ENCODE results near the gene KCNQ1OT1.

KCNQ1OT1 gene

GRCh38 chr11:2699531-2700414, at the start of gene KCNQ1OT1:
KCNQ1OT1 (minus strand) TSS chr11:2699994.
- TF ChIP-seq POLR2A (IDR thresholded peaks at IDR 0.05; ENCODE audit: low read depth, low read length): peak; percentile 99
- FAIRE-seq: no peak

GRCh38 chr11:2748814-2749554, 49.2 kb upstream of the KCNQ1OT1 start:
- FAIRE-seq (no peak), DNase-seq (ENCODE audit: insufficient read length, low spot score) (no peak)
- TF ChIP-seq POLR2A (IDR thresholded peaks at IDR 0.05; ENCODE audit: low read depth, low read length): no peak

More at GRCh38 chr11:2699531-2700414, at the start of gene KCNQ1OT1:
- peak; percentile 98 for DNase-seq (ENCODE audit: insufficient read length, low spot score)

GRCh38 chr11:2748061-2748813, 48.4 kb upstream of the KCNQ1OT1 start:
- FAIRE-seq: no peak
- TF ChIP-seq POLR2A (IDR thresholded peaks at IDR 0.05; ENCODE audit: low read depth, low read length): no peak
- DNase-seq (ENCODE audit: insufficient read length, low spot score): no peak

- FAIRE-seq (no peak), DNase-seq (ENCODE audit: insufficient read length, low spot score) (no peak)
- no peak for TF ChIP-seq POLR2A (IDR thresholded peaks at IDR 0.05; ENCODE audit: low read depth, low read length)
Measured at GRCh38 chr11:2747248-2748027, 47.6 kb upstream of the KCNQ1OT1 start.

- TF ChIP-seq POLR2A (IDR thresholded peaks at IDR 0.05; ENCODE audit: low read depth, low read length): no peak
- no peak for FAIRE-seq
- DNase-seq (ENCODE audit: insufficient read length, low spot score): no peak
Measured at GRCh38 chr11:2746401-2747247, 46.8 kb upstream of the KCNQ1OT1 start.

- FAIRE-seq (no peak), DNase-seq (ENCODE audit: insufficient read length, low spot score) (no peak)
- no peak for TF ChIP-seq POLR2A (IDR thresholded peaks at IDR 0.05; ENCODE audit: low read depth, low read length)
Measured at GRCh38 chr11:2745511-2745910, 45.7 kb upstream of the KCNQ1OT1 start.

- no peak for DNase-seq (ENCODE audit: insufficient read length, low spot score)
- TF ChIP-seq POLR2A (IDR thresholded peaks at IDR 0.05; ENCODE audit: low read depth, low read length): no peak
Measured at GRCh38 chr11:2744166-2744565, 44.4 kb upstream of the KCNQ1OT1 start.

GRCh38 chr11:2743427-2744110, 43.8 kb upstream of the KCNQ1OT1 start:
- FAIRE-seq: no peak

More at GRCh38 chr11:2744166-2744565, 44.4 kb upstream of the KCNQ1OT1 start:
- FAIRE-seq: no peak

GRCh38 chr11:2742611-2743426, 43.0 kb upstream of the KCNQ1OT1 start:
- FAIRE-seq: no peak
- TF ChIP-seq POLR2A (IDR thresholded peaks at IDR 0.05; ENCODE audit: low read depth, low read length): no peak

More at GRCh38 chr11:2743427-2744110, 43.8 kb upstream of the KCNQ1OT1 start:
- TF ChIP-seq POLR2A (IDR thresholded peaks at IDR 0.05; ENCODE audit: low read depth, low read length): no peak
- no peak for DNase-seq (ENCODE audit: insufficient read length, low spot score)

GRCh38 chr11:2742201-2742600, 42.4 kb upstream of the KCNQ1OT1 start:
- TF ChIP-seq POLR2A (IDR thresholded peaks at IDR 0.05; ENCODE audit: low read depth, low read length): no peak
- FAIRE-seq (no peak), DNase-seq (ENCODE audit: insufficient read length, low spot score) (no peak)

More at GRCh38 chr11:2742611-2743426, 43.0 kb upstream of the KCNQ1OT1 start:
- no peak for DNase-seq (ENCODE audit: insufficient read length, low spot score)

Measured in H54 (cell line).